ENCODE measurements around the gene NAA40.

The NAA40 gene

GRCh38 chr11:63913866-63914830 lies 24.7 kb upstream of the NAA40 start:
- no peak for DNase-seq

- DNase-seq, result no peak
Observed at GRCh38 chr11:63914896-63915691, 23.7 kb upstream of the NAA40 start.

- peak; percentile 73 for DNase-seq
Observed at GRCh38 chr11:63915961-63916836, 22.6 kb upstream of the NAA40 start.

- peak; percentile 92 for DNase-seq
Observed at GRCh38 chr11:63916837-63917691, 21.7 kb upstream of the NAA40 start, which contains the start of gene RCOR2. TSS of gene RCOR2 (minus strand) at chr11:63917164. CDS start at chr11:63916456, 708 bp downstream.

- DNase-seq, result peak; percentile 89
Observed at GRCh38 chr11:63917692-63918506, 20.9 kb upstream of the NAA40 start.

GRCh38 chr11:63918507-63919191 lies 20.2 kb upstream of the NAA40 start:
- peak; percentile 71 for DNase-seq

- peak; percentile 77 for DNase-seq
Observed at GRCh38 chr11:63919267-63920125, 19.3 kb upstream of the NAA40 start.

- peak; percentile 90 for DNase-seq
Observed at GRCh38 chr11:63920126-63920938, 18.5 kb upstream of the NAA40 start.

GRCh38 chr11:63920939-63921417 lies 17.8 kb upstream of the NAA40 start:
- peak; percentile 58 for DNase-seq

- DNase-seq, result no peak
Observed at GRCh38 chr11:63922673-63923192, 16.1 kb upstream of the NAA40 start.

GRCh38 chr11:63923319-63923718 lies 15.5 kb upstream of the NAA40 start:
- no peak for DNase-seq

- no peak for DNase-seq
Observed at GRCh38 chr11:63929616-63930015, 9.2 kb upstream of the NAA40 start.

GRCh38 chr11:63931045-63931444 lies 7.8 kb upstream of the NAA40 start:
- DNase-seq, result no peak

GRCh38 chr11:63931876-63932275 lies 6.9 kb upstream of the NAA40 start:
- no peak for DNase-seq

- no peak for DNase-seq
Observed at GRCh38 chr11:63933459-63933858, 5.3 kb upstream of the NAA40 start.

- DNase-seq, result peak; percentile 31
Observed at GRCh38 chr11:63937713-63938478, 906 bp upstream of the NAA40 start.

- no peak for DNase-seq
Observed at GRCh38 chr11:63939397-63939891, 642 bp downstream of the NAA40 start.

Measured in femur (tissue), 1 donor.